ENCODE results near the gene HECW1.

Gene HECW1

GRCh38 chr7:43437001-43437400 is 324.6 kb downstream of the HECW1 start:
- DNase-seq (ENCODE audit: low read depth in 2 of 2): no peak

- DNase-seq (ENCODE audit: low read depth in 2 of 2): no peak
These were observed 326.5 kb downstream of the HECW1 start for GRCh38 chr7:43438897-43439479.

- peak; percentile 24 to 30 for DNase-seq (ENCODE audit: low read depth in 2 of 2)
These were observed 327.4 kb downstream of the HECW1 start for GRCh38 chr7:43439631-43440401.

GRCh38 chr7:43441231-43442130 is 329.0 kb downstream of the HECW1 start:
- DNase-seq (ENCODE audit: low read depth in 2 of 2): no peak

- DNase-seq (ENCODE audit: low read depth in 2 of 2): no peak
These were observed 330.9 kb downstream of the HECW1 start for GRCh38 chr7:43443381-43443780.

- no peak for DNase-seq (ENCODE audit: low read depth in 2 of 2)
These were observed 332.5 kb downstream of the HECW1 start for GRCh38 chr7:43444711-43445578.

DNA sequence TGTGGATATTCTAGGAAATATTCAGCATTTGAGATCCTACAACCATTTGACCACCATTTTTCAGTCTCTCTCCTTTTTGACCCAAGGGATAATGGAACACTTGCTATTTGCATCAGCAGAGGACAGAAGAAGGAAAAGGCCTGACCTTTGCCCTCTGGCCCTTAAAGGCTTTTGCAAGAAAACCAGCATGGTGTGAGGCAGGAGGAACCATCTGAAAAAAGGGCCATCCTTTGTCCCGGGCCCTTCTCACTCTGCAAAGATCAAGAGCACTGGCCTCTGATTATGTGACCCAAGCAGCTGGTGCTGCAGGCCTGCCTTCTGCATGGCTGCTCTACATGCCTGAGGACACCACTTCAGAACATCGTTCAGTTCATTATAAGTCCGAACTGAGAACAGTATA is 337.1 kb downstream of the HECW1 start:
- no peak for DNase-seq (ENCODE audit: low read depth in 2 of 2)

DNA sequence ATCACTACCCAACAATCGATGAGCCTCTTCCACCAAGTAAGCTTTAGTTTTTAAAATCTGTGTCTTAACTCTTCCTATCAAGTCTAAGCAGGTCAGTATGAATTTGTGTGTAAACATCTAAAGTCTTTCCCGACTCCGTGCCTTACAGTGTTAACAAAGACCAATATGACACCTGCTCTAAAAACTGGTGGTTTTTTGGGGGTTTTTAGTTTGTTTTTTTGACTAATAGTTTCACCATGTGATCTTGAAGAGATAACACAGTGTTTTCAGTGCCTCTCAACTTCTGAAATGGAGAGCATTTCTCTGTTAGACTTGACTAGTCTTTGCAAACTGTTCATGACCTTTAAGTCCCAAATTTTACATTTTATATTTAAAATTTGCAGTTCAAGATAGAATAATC is 338.4 kb downstream of the HECW1 start:
- DNase-seq (ENCODE audit: low read depth in 2 of 2): no peak

DNA sequence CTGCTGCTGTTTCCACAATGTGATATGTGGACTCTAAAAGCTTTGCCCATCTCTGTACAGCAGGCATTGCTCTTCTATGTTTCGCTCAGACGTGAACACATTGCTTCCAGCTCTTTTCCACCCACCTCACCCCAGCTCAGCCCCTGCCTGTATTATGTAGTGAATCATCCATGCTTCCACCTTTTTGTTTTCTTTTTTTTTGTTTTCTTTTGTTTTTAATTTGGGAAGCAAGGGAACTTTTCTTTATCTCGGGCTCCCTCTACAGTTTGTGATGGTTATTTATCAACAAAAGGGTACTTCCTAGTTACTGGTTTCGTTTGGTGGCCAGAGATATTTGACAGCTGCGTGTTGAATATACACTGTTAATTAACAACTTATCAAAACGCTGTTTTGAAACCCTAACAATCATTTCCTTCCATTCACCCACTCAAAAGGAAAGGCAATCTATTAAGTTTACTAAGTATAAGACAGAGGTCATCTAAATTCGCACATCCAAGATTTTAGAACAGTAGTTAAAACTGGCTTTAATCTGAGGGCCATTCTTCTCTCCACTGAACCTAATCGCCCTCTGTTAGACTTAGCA is 342.6 kb downstream of the HECW1 start:
- DNase-seq (ENCODE audit: low read depth in 2 of 2): no peak

DNA sequence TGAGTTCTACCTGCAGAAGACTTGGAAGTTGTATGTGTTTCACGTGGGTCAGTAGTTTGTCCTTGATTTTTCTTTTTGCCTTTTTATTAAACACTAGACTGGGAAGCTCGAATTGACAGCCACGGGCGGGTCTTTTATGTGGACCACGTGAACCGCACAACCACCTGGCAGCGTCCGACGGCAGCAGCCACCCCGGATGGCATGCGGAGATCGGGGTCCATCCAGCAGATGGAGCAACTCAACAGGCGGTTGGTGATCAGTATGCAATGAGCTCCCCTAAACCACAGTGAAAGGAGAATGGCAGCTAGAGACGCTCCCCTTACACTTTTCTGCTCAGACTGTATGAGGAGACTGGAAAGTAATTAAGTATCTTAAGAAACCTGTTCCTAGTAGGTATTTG is 343.8 kb downstream of the HECW1 start:
- DNase-seq (ENCODE audit: low read depth in 2 of 2): no peak

DNA sequence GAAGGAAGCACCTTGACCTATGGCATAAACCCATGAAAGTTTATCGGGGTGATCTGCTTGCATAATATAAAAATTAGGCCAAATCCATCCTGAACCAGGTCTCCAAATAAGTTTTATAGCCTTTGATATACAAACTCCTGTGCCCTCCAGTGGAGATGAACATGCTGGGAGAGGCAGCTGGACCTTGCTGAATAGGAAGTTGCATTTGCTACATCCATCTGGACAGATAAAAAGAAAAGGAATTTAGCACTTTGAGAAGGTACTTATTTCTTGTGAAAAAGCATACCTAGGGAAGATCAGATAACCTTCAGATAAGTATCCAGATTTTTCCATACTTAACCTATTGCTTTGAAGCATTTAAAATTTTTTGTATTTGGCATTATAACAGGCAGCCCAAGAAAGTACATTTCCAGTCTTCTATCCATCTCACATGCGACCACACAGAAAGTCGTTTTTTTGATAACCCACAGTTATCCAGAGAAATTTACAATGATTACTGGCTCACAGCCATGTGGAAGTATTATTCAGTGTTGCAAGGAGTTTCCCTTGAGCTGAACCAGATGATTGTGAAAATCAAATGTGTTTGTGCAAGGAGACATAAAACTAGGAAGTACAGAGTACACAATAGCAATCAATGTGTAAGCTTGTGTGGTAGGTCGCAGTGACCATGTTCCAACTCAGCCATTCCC is 346.0 kb downstream of the HECW1 start:
- no peak for DNase-seq (ENCODE audit: low read depth in 2 of 2)

- DNase-seq (ENCODE audit: low read depth in 2 of 2): no peak
These were observed 346.5 kb downstream of the HECW1 start for GRCh38 chr7:43459019-43459337.

DNA sequence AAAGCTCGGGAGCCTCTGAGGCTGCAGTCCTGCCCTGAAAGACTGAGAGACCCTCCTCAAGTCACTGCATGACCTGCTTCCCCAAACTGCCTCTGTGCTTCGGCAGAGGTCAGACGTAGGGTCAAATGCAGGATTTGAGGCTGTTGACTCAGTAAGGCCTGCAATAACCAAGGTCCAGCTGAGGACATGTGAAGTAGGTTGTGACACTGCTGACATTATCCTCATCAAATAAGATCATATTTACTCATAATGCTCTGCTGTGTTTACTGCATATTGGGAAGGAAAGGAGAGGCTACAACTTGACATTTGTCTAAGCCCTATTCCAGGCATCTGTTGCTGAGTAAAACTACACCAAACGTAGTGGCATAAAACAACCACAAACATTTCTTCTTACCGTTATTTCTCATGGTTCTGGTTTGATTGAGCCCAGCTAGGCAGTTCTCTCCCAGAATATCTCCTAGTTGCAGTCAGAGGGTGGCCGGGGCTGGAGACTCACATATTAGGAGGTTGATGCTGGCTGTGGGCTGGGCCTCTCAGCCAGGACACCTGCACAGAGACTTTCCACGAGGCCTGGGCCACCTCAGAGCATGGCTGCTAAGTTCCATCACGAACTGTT is 348.4 kb downstream of the HECW1 start:
- DNase-seq (ENCODE audit: low read depth in 2 of 2): no peak

GRCh38 chr7:43461349-43462024 is 349.0 kb downstream of the HECW1 start:
- DNase-seq (ENCODE audit: low read depth in 2 of 2): no peak

DNA sequence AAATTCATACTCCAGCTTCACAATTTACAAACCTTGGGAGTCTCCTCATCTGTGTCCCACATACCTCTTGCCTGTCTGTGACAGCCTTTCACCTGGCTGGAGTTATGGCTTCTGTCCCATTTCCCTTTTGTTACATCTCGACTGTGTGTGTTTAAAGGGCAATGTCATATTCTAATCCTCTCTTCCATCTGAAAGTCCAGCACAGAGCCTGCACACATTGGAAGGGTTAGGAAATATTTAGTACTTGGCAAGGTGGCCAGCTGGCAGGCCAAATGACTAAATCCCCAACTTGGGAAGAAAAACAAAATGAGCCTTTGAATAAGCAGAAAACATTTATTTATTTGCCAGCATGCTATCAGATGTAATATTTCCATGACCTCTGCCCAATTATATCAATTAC is 350.4 kb downstream of the HECW1 start:
- DNase-seq (ENCODE audit: low read depth in 2 of 2): no peak

- no peak for DNase-seq (ENCODE audit: low read depth in 2 of 2)
These were observed 351.0 kb downstream of the HECW1 start for GRCh38 chr7:43463401-43463980.

DNA sequence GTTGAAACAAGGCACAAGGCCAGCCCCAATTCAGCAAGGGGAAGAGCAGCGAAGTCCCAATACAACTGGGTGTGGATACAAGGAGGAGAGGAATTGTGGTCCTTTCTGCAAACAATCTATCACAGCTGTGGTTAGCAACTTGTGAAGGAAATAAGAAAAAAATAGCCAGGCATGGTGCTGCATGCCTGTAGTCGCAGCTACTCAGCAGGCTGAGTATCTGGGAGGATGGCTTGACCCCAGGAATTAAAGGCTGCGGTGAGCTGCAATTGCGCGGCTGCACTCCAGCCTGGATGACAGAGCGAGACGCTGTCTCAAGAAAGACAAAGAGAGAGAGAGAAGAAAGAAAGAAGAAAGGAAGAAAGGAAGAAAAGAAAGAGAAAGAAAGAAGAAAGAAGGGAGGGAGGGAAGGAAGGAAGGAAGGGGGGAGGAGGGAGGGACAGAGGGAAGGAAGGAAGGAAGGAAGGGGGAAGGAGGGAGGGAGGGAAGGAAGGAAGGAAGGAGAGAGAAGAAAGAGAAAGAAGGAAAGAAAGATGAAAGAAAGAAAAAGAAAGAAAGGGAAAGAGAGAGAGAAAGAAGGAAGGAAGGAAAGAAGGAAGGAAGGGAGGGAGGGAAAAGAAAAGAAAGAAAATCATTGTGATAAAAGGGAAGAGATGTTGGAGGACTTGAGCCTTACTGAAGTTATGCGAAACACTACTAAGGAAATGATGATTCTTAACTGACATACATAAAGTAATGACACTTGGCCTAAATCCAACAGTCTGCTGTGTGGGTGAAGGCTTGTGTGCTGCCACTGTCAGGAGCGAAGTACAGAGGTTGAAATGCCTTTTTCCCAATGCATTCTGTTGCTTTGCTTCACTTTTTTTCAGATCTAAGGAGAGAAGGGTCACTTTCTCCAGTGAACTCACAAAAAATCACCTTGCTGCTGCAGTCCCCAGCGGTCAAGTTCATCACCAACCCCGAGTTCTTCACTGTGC is 353.4 kb downstream of the HECW1 start:
- DNase-seq (ENCODE audit: low read depth in 2 of 2): no peak

- DNase-seq (ENCODE audit: low read depth in 2 of 2): no peak
These were observed 355.0 kb downstream of the HECW1 start for GRCh38 chr7:43467406-43467805.

Measured in stimulated activated CD8-positive, alpha-beta memory T cell treated with anti-CD3 and anti-CD28 coated beads, Interleukin-15, amount 100 ng/mL, for 48 hours (primary cell).